Thyroid gland (tissue), 4 donors: ENCODE measurements around the gene C5AR2. TPM values are rescaled to one million over a fixed set of nuclear protein-coding genes. Genes with fewer than 3 reads are reported as not detected.
"Not testable (repeated sequence)": the region's sequence is repeated elsewhere in the genome, so short reads cannot be mapped to it uniquely, and the experiment has no call there.

Source experiments
- DNase-seq, 2 donors: peaks; one replicate each; pipeline ENCODE4 v3.0.0-alpha.2; 2019
- H3K27ac ChIP-seq, 3 donors: fragments of 200-600 bp; sonication (generic); 1 replicate in 2 of 3; 2 replicates in 1 of 3; pipeline ENCODE4 v1.5.1; 2016 to 2019; ENCODE audit warnings: mild to moderate bottlenecking in 1 of 3, moderate library complexity in 1 of 3
- H3K27me3 ChIP-seq: fragments of 200-600 bp; sonication (generic); one replicate; pipeline ENCODE4 v1.5.1; 2019
- H3K36me3 ChIP-seq, 2 donors: fragments of 200-600 bp; sonication (generic); one replicate each; pipeline ENCODE4 v1.5.1; 2016 to 2019
- H3K4me1 ChIP-seq, 2 donors: fragments of 200-600 bp; sonication (generic); one replicate each; pipeline ENCODE4 v1.5.1; 2017 to 2019
- H3K4me3 ChIP-seq, 3 donors: fragments of 200-600 bp; sonication (generic); replicated peaks in 1 of 3; 1 replicate in 2 of 3; 2 replicates in 1 of 3; pipeline ENCODE4 v1.5.1; 2016; ENCODE audit warnings: mild to moderate bottlenecking in 1 of 3
- H3K9me3 ChIP-seq: fragments of 200-600 bp; sonication (generic); one replicate; pipeline ENCODE4 v1.5.1; 2017
- POLR2A ChIP-seq, 2 donors: fragments of 450-650 bp; IDR thresholded peaks; one replicate each; pipeline ENCODE4 v1.6.1; 2017; ENCODE audit warnings: antibody characterized with exemption in 2 of 2, mild to moderate bottlenecking in 2 of 2, moderate library complexity in 1 of 2
- WGBS, 2 donors: methylation state at CpG; one replicate each; pipeline ENCODE4 v1.1.5; 2017; 5-methylcytosine and 5-hydroxymethylcytosine counted together
- intact Hi-C: fragments of 100-400 bp; cut with DNase I; formaldehyde crosslinking; loops from one replicate; pipeline ENCODE4 v1.15.1; 2023
- total RNA-seq, 4 donors: library from RNA; depleted of rRNA; stranded (reverse); fragments of >200 nt; gene quantifications; one replicate each; pipeline ENCODE4 v1.2.3, GENCODE V29; 2016
- TF ChIP-seq, protein P1 (sequence below), 6 experiments: fragments of 200-600 bp in 3 of 6; fragments of 450-650 bp in 3 of 6; sonication (generic) in 3 of 6; IDR thresholded peaks; one replicate each; pipeline ENCODE4 v1.5.1; 2016 to 2019; ENCODE audit warnings: antibody characterized with exemption in 6 of 6, mild to moderate bottlenecking in 2 of 6, inconsistent platforms in 1 of 6, moderate library complexity in 1 of 6

C5AR2 gene
- total RNA-seq, 4 donors from 2014 or later = 0.11 to 3.8 (median 2.0) TPM

DNA sequence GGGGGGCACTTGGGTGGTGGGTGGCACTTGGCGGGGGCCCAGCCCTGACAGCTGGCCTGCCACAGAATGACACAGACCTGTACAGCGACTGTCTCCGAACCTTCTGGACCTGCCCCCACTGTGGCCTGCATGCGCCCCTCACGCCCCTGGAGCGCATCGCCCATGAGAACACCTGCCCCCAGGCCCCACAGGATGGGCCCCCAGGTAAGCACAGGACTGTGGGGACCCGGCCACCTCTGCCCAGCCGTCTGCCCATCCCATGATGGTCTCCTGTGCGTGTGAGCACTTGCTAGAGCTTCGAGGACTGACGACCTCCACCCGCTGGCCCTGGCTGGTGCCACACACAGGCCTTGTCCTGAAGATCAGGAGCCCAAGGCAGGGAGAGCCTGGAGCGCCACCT is 49.1 kb downstream of the C5AR2 start:
- peaks cover 34 to 43% of the 10 kb centered on the region in 2 donors for H3K36me3 ChIP-seq
- TF ChIP-seq, protein P1, sequence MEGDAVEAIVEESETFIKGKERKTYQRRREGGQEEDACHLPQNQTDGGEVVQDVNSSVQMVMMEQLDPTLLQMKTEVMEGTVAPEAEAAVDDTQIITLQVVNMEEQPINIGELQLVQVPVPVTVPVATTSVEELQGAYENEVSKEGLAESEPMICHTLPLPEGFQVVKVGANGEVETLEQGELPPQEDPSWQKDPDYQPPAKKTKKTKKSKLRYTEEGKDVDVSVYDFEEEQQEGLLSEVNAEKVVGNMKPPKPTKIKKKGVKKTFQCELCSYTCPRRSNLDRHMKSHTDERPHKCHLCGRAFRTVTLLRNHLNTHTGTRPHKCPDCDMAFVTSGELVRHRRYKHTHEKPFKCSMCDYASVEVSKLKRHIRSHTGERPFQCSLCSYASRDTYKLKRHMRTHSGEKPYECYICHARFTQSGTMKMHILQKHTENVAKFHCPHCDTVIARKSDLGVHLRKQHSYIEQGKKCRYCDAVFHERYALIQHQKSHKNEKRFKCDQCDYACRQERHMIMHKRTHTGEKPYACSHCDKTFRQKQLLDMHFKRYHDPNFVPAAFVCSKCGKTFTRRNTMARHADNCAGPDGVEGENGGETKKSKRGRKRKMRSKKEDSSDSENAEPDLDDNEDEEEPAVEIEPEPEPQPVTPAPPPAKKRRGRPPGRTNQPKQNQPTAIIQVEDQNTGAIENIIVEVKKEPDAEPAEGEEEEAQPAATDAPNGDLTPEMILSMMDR (IDR thresholded peaks at IDR 0.05) = no peak
- no peak for TF ChIP-seq POLR2A (IDR thresholded peaks at IDR 0.05)
- intact Hi-C loops = no loop called here
- WGBS, 2 donors = 91 to 95% methylated on average over 13 of the region's 14 CpGs
- no peaks in the 10 kb centered on the region for H3K27me3 ChIP-seq
- no peak overlapping the region for H3K4me3 ChIP-seq
- no peaks in the 10 kb centered on the region for H3K9me3 ChIP-seq
- H3K4me1 ChIP-seq = no peaks in the 10 kb centered on the region
- no peak overlapping the region for H3K27ac ChIP-seq
- no peak for DNase-seq

DNA sequence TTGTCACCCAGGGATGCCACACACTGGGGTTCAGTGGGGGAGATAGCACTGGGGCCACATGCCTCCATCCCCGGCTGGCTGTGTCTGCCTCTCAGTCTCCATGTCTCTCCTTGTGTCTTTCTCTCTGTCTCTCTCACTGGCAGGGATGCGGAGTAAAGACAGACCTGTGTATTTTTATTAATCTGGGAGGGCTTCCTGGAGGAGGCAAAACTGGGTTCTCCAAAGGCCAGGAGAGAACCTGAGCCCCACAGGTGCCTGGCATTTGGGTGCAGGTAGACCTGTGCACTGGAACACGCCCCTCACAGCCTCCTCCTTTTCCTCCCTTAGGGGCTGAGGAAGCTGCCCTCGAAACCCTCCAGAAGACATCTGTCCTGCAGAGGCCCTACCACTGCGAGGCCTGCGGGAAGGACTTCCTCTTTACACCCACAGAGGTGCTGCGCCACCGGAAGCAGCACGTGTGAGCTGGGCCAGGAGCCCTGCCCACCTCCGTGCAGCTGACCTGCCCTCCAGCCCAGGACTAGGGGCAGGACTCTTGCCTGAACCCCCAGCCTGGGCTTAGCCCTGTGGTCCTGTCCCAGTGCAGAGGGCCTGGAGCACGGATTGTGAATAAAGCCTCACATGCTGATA is 49.8 kb downstream of the C5AR2 start:
- Histone ChIP-seq H3K27ac (no peak overlapping the region), H3K4me1 (no peaks in the 10 kb centered on the region), H3K4me3 (no peak overlapping the region), H3K27me3 (no peaks in the 10 kb centered on the region), H3K9me3 (no peaks in the 10 kb centered on the region), H3K36me3 (peaks cover 27 to 37% of the 10 kb centered on the region in 2 donors)
- TF ChIP-seq, protein P1 (IDR thresholded peaks at IDR 0.05) = no peak
- no peak for TF ChIP-seq POLR2A (IDR thresholded peaks at IDR 0.05)
- intact Hi-C loops = no loop called here
- WGBS, 2 donors = 74 to 100% methylated on average over 3 to 8 of the region's 11 CpGs
- no peak for DNase-seq

DNA sequence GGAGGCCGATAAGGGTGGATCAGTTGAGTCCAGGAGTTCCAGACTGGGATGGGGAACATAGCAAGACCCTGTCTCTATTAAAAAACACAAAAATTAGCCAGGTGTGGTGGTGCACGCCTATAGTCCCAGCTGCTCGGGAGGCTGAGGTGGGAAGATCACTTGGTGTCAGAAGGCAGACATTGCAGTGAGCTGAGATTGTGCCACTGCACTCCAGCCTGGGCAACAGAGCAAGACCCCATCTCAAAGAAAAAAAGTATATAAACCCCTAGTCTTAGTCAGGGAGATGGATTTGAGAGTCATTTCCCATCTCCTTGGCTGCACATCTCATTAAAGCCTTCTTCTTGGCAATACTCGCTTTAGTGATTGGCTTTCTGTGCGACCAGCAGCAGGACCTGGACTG is 51.9 kb downstream of the C5AR2 start:
- intact Hi-C loops = not testable (repeated sequence)

DNA sequence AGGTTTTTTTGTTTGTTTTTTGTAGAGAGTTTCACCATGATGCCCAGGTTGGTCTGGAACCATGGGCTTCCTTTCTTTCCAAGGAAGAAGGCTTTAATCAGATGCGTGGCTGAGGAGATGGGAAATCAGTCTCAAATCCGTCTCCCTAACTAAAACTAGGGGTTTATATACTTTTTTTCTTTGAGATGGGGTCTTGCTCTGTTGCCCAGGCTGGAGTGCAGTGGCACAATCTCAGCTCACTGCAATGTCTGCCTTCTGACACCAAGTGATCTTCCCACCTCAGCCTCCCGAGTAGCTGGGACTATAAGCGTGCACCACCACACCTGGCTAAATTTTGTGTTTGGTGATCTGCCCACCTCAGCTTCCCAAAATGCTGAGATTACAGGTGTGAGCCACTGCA is 52.6 kb downstream of the C5AR2 start:
- H3K4me3 ChIP-seq, H3K9me3 ChIP-seq, intact Hi-C loops, H3K4me1 ChIP-seq, H3K27me3 ChIP-seq, H3K27ac ChIP-seq, DNase-seq: not testable (repeated sequence)
- H3K36me3 ChIP-seq = peaks cover 16 to 24% of the 10 kb centered on the region in 2 donors
- 77 to 95% methylated on average over 4 of the region's 4 CpGs for WGBS, 2 donors

More for the DNA sequence above, 51.9 kb downstream of the C5AR2 start:
- H3K9me3 ChIP-seq, H3K27ac ChIP-seq, DNase-seq, H3K4me3 ChIP-seq, H3K4me1 ChIP-seq, H3K27me3 ChIP-seq: not testable (repeated sequence)
- 86 to 89% methylated on average over 5 of the region's 5 CpGs for WGBS, 2 donors
- H3K36me3 ChIP-seq = peaks cover 16 to 26% of the 10 kb centered on the region in 2 donors

DNA sequence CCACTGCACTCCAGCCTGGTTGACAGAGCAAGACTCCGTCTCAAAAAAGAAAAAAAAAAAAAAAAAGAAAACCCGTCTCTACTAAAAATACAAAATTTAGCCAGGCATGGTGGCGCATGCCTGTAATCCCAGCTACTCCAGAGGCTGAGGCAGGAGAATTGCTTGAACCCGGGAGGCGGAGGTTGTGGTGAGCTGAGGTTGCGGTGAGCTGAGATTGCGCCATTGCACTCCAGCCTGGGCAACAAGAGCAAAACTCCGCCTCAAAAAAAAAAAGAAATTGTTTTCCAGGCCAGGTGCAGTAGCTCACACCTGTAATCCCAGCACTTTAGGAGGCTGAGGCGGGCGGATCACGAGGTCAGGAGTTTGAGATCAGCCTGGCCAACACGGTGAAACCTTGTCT is 54.6 kb downstream of the C5AR2 start:
- WGBS, 2 donors = 78 to 85% methylated on average over 12 of the region's 12 CpGs
- intact Hi-C loops, DNase-seq, H3K4me3 ChIP-seq, H3K4me1 ChIP-seq, H3K27ac ChIP-seq, H3K9me3 ChIP-seq, H3K27me3 ChIP-seq, H3K36me3 ChIP-seq: not testable (repeated sequence)

DNA sequence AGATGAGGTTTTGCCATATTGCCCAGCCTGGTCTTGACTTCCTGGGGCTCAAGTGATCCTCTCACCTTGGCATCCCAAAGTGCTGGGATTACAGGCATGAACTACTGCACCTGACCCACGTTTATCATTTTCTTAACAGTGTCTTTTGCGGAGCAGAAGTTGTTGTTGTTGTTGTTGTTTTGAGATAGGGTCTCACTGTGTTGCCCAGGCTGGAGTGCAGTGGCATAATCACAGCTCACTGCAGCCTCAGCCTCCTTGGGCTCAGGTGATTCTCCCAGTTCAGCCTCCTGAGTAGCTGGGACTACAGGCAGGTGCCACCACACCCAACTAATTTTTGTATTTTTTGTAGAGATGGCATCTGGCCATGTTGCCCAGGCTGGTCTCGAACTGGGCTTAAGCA is 55.6 kb downstream of the C5AR2 start:
- H3K27ac ChIP-seq, H3K36me3 ChIP-seq, intact Hi-C loops, H3K27me3 ChIP-seq, H3K4me3 ChIP-seq, H3K9me3 ChIP-seq, H3K4me1 ChIP-seq, DNase-seq: not testable (repeated sequence)
- WGBS, 2 donors = 78 to 79% methylated on average over 3 of the region's 3 CpGs

DNA sequence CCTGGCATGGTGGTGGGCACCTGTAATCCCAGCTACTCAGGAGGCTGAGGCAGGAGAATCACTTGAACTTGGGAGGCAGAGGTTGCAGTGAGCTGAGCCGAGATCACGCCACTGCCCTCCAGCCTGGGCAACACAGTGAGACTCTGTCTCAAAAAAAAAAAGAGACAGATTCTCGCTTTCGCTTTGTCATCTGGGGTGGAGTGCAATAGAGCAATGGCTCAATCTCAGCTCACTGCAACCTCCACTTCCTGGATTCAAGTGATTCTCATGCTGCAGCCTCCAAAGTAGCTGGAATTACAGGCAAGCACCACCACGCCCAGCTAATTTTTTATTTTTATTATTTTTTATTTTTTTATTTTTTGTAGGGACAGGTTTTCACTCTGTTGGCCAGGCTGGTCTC is 56.7 kb downstream of the C5AR2 start:
- H3K9me3 ChIP-seq, H3K27me3 ChIP-seq, H3K4me3 ChIP-seq, H3K27ac ChIP-seq, DNase-seq, H3K36me3 ChIP-seq, H3K4me1 ChIP-seq, intact Hi-C loops: not testable (repeated sequence)
- 87 to 91% methylated on average over 5 of the region's 5 CpGs for WGBS, 2 donors

DNA sequence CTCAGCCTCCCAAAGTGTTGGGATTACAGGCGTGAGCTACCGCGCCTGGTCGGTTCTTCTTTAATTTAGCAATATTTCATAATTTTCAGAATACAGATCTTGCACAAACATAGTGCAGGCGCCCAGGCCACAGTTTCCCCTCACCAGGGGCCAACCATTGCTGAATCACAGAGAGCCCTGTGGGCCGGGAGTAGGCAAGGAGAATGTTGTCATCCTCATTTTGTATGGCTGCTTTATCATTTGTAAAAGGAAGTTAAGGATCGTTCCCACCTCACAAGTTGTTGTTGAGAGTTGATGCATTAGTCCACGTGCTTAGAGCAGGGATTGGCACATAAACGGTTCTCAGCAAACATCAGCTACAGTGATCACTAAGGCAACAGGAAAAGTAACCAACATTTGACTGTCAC is 57.2 kb downstream of the C5AR2 start:
- TF ChIP-seq POLR2A (IDR thresholded peaks at IDR 0.05) = no peak
- TF ChIP-seq, protein P1 (IDR thresholded peaks at IDR 0.05) = no peak
- H3K4me1 ChIP-seq = no peaks in the 10 kb centered on the region
- intact Hi-C loops = no loop called here
- H3K27me3 ChIP-seq = no peaks in the 10 kb centered on the region
- H3K9me3 ChIP-seq = no peaks in the 10 kb centered on the region
- DNase-seq = no peak
- 70 to 82% methylated on average over 9 of the region's 9 CpGs for WGBS, 2 donors
- H3K36me3 ChIP-seq = no peaks in the 10 kb centered on the region
- H3K27ac ChIP-seq = no peak overlapping the region
- H3K4me3 ChIP-seq = no peak overlapping the region
